Activated CD4-positive, alpha-beta T cell treated with anti-CD3 and anti-CD28 coated beads, Interleukin-2, amount 10 ng/mL, durations not matched to agents 7 days and 5 days (primary cell): ENCODE results near the gene HCN4. TPM values are rescaled to one million over a fixed set of nuclear protein-coding genes. Genes with fewer than 3 reads are reported as not detected.
"Not testable (repeated sequence)": the region's sequence is repeated elsewhere in the genome, so short reads cannot be mapped to it uniquely, and the experiment has no call there.

Experiments
- CTCF ChIA-PET: fragments of 350-600 bp; sonication (Branson Sonifier 250); formaldehyde crosslinking; loops from one replicate; lab custom pipeline; 2021; ENCODE audit warnings: antibody characterized with exemption; lab: Charles Lee
- POLR2A ChIA-PET: fragments of 350-600 bp; sonication (Branson Sonifier 250); formaldehyde crosslinking; loops from one replicate; lab custom pipeline; 2021; ENCODE audit warnings: antibody characterized with exemption; lab: Charles Lee
- DNase-seq: peaks from one replicate; pipeline ENCODE4 v3.0.0-alpha.2; 2020
- H3K27ac Mint-ChIP-seq: one replicate; pipeline ENCODE4 v1.8.0; 2021; ENCODE audit warnings: mild to moderate bottlenecking, moderate library complexity, mixed read lengths
- H3K27me3 Mint-ChIP-seq: one replicate; pipeline ENCODE4 v1.8.0; 2021; ENCODE audit warnings: mixed read lengths
- H3K36me3 Mint-ChIP-seq: one replicate; pipeline ENCODE4 v1.8.0; 2021; ENCODE audit warnings: low read depth, mixed read lengths
- H3K4me1 Mint-ChIP-seq: one replicate; pipeline ENCODE4 v1.8.0; 2021; ENCODE audit warnings: mixed read lengths
- H3K4me3 Mint-ChIP-seq: one replicate; pipeline ENCODE4 v1.8.0; 2021; ENCODE audit warnings: mild to moderate bottlenecking, moderate library complexity, mixed read lengths
- H3K9me3 Mint-ChIP-seq: one replicate; pipeline ENCODE4 v1.8.0; 2021; ENCODE audit warnings: mixed read lengths
- total RNA-seq, 2 experiments: library from RNA; stranded (reverse); gene quantifications; one replicate each; pipeline ENCODE4 v1.2.3, GENCODE V29; 2021

Gene HCN4
- not detected for total RNA-seq

GRCh38 chr15:73368301-73369136 is at the start of gene HCN4:
TSS of gene HCN4 (minus strand) at chr15:73368958. CDS start at chr15:73368270, 688 bp downstream.
- H3K4me3 Mint-ChIP-seq = no peak within 1 kb of the TSS

GRCh38 chr15:73414876-73415275 is 46.1 kb upstream of the HCN4 start:
- no peaks in the 10 kb centered on the region for H3K9me3 Mint-ChIP-seq
- no peaks in the 10 kb centered on the region for H3K4me1 Mint-ChIP-seq
- H3K4me3 Mint-ChIP-seq = no peak overlapping the region
- ChIA-PET CTCF (no interaction called here), POLR2A (no interaction called here)
- no peaks in the 10 kb centered on the region for H3K36me3 Mint-ChIP-seq
- H3K27ac Mint-ChIP-seq = no peak overlapping the region
- H3K27me3 Mint-ChIP-seq = peaks cover 5% of the 10 kb centered on the region
- DNase-seq = no peak

More at GRCh38 chr15:73368301-73369136, at the start of gene HCN4:
- Mint-ChIP-seq H3K27ac (no peak within 1 kb of the TSS), H3K4me1 (peaks cover 3% of the 10 kb centered on the region), H3K9me3 (no peaks in the 10 kb centered on the region), H3K36me3 (no peaks in the 10 kb centered on the region), H3K27me3 (peaks cover 55% of the 10 kb centered on the region)
- DNase-seq = no peak
- ChIA-PET POLR2A (no interaction called here), CTCF (no interaction called here)

DNA sequence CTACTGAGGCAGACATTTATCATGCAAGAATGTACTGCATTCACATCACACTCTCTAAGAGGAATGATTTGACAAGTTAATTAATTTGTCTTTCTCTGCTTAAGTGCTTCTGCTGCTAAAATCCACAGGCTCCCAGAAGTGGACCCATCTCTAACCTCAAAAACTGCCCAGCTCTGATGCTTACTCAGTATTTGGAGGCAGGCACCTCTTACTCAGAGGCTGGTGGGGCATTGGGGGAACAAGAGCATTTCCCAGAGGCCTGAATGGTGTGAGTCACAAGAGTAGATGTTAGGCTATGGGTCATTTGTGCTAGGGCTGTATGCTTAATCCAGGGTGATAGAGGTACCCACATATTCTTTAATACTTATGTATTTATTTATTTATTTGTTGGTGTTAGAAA is 34.4 kb upstream of the HCN4 start:
- no peaks in the 10 kb centered on the region for H3K36me3 Mint-ChIP-seq
- H3K4me3 Mint-ChIP-seq = no peak overlapping the region
- no peak overlapping the region for H3K27ac Mint-ChIP-seq
- DNase-seq = no peak
- no peaks in the 10 kb centered on the region for H3K4me1 Mint-ChIP-seq
- H3K9me3 Mint-ChIP-seq = no peaks in the 10 kb centered on the region
- H3K27me3 Mint-ChIP-seq = peaks cover 14% of the 10 kb centered on the region
- POLR2A ChIA-PET = no interaction called here
- CTCF ChIA-PET = no interaction called here

DNA sequence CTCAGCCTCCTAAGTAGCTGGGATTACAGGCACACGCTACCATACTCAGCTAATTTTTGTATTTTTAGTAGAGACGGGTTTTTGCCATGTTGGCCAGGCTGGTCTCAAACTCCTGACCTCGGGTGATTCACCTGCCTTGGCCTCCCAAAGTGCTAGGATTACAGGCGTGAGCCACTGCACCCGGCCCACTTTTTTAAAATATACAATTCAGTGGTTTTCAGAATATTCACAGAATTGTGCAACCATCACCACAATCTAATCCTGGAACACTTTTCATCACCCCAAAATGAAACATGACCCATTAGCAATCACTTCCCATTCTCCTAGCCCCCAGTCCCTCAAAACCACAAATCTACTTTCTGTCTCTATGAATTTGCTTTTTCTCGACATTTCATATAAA is 31.5 kb upstream of the HCN4 start:
- POLR2A ChIA-PET, H3K4me1 Mint-ChIP-seq, H3K27me3 Mint-ChIP-seq, H3K27ac Mint-ChIP-seq, H3K9me3 Mint-ChIP-seq, H3K4me3 Mint-ChIP-seq, DNase-seq, H3K36me3 Mint-ChIP-seq: not testable (repeated sequence)
- CTCF ChIA-PET = interaction anchor here (0.5 kb wide), 1 partner anchor 9 kb away, joined by 4 read pairs; no protein-coding TSS in a partner anchor

DNA sequence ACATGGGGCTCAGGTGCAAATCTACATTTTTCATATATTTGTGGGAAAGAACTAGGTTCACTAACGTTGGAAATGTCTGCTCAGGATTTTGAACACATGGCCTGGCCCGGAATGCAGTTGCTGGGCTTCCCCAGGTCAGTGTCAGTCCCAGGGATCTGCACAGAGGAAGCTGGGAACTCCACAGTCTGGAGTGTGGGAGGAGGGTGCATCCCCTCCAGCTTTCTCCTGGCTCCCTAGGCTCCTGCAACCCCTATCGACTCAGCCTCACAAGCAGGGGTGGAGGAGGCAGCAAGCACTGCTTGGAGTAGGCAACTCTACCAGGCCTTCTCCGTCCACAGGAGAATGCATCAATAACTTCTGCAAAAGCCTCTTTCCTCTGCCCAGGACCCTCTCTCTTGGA is 30.1 kb upstream of the HCN4 start:
- no peak overlapping the region for H3K27ac Mint-ChIP-seq
- peaks cover 6% of the 10 kb centered on the region for H3K27me3 Mint-ChIP-seq
- no peak for DNase-seq
- no peak overlapping the region for H3K4me3 Mint-ChIP-seq
- no peaks in the 10 kb centered on the region for H3K9me3 Mint-ChIP-seq
- no peaks in the 10 kb centered on the region for H3K4me1 Mint-ChIP-seq
- ChIA-PET POLR2A (no interaction called here), CTCF (no interaction called here)
- no peaks in the 10 kb centered on the region for H3K36me3 Mint-ChIP-seq

DNA sequence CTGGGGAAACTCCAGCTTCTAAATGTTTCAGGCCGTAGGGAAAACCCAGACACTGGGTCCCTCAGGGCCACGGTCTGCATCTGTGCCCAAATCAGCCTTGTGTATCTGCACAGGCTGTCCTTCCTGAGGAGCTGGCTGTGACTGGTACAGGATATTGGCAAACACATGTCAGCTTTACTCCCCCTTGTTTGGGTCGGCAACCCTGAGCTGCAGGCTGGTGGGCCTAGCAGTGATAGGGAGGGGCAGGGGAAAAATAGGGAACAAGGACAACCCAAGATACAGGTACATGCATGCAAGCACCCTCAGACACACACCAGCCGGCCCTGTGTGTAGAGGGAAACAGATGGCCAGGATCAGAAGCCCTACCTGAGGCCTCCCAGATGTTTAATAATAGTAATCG is 28.7 kb upstream of the HCN4 start:
- Mint-ChIP-seq H3K9me3 (no peaks in the 10 kb centered on the region), H3K4me1 (no peaks in the 10 kb centered on the region), H3K27me3 (peaks cover 3% of the 10 kb centered on the region), H3K36me3 (no peaks in the 10 kb centered on the region), H3K27ac (no peak overlapping the region), H3K4me3 (no peak overlapping the region)
- CTCF ChIA-PET = no interaction called here
- POLR2A ChIA-PET = no interaction called here
- DNase-seq = no peak

- POLR2A ChIA-PET = no interaction called here
- Mint-ChIP-seq H3K4me1 (no peaks in the 10 kb centered on the region), H3K36me3 (no peaks in the 10 kb centered on the region), H3K27me3 (peaks cover 3% of the 10 kb centered on the region), H3K9me3 (no peaks in the 10 kb centered on the region), H3K27ac (no peak overlapping the region), H3K4me3 (no peak overlapping the region)
- CTCF ChIA-PET = interaction anchor here (0.7 kb wide), 1 partner anchor 53 kb away, joined by 4 read pairs; no protein-coding TSS in a partner anchor
- DNase-seq = no peak
These were observed 26.9 kb upstream of the HCN4 start for GRCh38 chr15:73395671-73396070.

DNA sequence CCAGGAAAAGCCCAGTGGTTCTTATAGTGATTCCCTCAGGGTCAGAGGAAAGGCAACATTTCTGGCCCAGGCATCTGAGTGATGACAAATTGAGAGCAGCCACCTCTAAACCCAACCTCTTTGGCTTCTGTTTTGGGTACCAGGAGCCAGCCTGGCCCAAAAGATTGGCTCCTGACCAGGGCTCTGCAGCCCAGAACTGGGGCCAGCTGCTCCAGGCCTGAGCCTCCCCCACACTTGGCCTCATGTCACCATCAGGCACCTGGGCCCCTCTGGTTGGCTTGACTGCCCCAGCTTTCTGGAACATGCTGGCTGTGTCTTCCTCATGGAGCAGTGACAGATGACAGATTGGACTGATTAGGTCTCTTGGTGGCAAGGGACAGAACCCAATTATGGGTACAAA is 26.0 kb upstream of the HCN4 start:
- no peak overlapping the region for H3K4me3 Mint-ChIP-seq
- no peaks in the 10 kb centered on the region for H3K36me3 Mint-ChIP-seq
- DNase-seq = no peak
- peaks cover 3% of the 10 kb centered on the region for H3K27me3 Mint-ChIP-seq
- POLR2A ChIA-PET = no interaction called here
- CTCF ChIA-PET = no interaction called here
- no peaks in the 10 kb centered on the region for H3K4me1 Mint-ChIP-seq
- H3K9me3 Mint-ChIP-seq = no peaks in the 10 kb centered on the region
- H3K27ac Mint-ChIP-seq = no peak overlapping the region

DNA sequence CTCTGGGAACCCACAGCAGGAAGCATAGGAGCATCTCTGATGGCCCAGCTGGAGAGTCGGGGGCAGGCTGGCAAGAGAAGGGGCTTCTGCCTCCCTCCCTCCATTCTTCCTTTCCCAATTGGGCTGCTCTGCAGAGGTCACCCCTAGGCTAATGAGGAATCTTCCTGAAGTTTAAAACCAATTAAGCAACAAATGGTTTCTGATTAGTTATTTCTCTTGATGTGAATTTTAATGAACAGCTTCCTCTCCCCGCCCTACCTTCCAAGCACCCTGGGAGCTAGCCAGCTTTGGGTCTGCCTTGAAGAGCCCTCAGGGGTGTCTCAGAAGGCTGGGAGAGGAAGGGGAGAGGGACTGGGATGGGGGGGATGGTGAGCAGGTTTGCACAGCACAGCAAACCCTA is 24.6 kb upstream of the HCN4 start:
- DNase-seq = no peak
- ChIA-PET POLR2A (no interaction called here), CTCF (interaction anchor here (0.6 to 1.2 kb wide), 2 partner anchors 243 to 257 kb away, joined by 3 read pairs; no protein-coding TSS in a partner anchor)
- Mint-ChIP-seq H3K4me1 (no peaks in the 10 kb centered on the region), H3K36me3 (no peaks in the 10 kb centered on the region), H3K4me3 (no peak overlapping the region), H3K9me3 (no peaks in the 10 kb centered on the region), H3K27ac (no peak overlapping the region), H3K27me3 (peaks cover 3% of the 10 kb centered on the region)

- Mint-ChIP-seq H3K36me3 (no peaks in the 10 kb centered on the region), H3K27me3 (peaks cover 3% of the 10 kb centered on the region), H3K4me1 (no peaks in the 10 kb centered on the region), H3K9me3 (no peaks in the 10 kb centered on the region), H3K4me3 (no peak overlapping the region), H3K27ac (no peak overlapping the region)
- ChIA-PET CTCF (no interaction called here), POLR2A (no interaction called here)
- no peak for DNase-seq
These were observed 23.3 kb upstream of the HCN4 start for GRCh38 chr15:73392025-73392424.

GRCh38 chr15:73391128-73391872 is 22.5 kb upstream of the HCN4 start:
- Mint-ChIP-seq H3K27ac (no peak overlapping the region), H3K27me3 (peaks cover 3% of the 10 kb centered on the region), H3K9me3 (no peaks in the 10 kb centered on the region), H3K4me1 (no peaks in the 10 kb centered on the region), H3K4me3 (no peak overlapping the region), H3K36me3 (no peaks in the 10 kb centered on the region)
- POLR2A ChIA-PET = no interaction called here
- CTCF ChIA-PET = no interaction called here
- no peak for DNase-seq

DNA sequence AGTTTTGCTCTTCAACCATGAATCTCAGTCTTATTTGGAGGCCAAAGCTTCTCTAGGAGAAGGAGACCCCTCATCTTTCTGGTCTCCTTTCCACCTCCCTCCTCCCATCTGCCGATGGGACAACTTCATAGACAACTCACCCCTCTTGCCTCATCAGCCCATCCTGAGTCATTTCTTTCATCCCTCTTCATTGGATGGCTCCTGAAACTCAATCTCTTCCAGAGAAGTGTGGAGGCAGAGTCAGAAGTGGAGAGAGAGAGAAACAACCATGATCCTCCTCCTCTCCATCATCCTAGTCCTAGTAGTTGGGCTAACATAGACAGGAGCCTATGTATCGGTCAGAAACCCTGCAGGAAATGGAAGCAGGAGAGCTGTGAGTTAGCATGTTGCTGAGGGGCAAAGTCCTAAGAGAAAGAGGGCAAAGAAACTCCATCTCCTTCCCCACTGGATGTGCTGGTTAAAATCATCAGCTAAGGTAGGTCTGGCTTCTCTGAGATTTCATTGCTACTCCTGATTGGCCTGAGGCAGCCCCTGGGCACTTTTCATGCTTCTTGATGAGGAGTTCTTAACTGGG is 21.3 kb upstream of the HCN4 start:
- Mint-ChIP-seq H3K27me3 (peaks cover 7% of the 10 kb centered on the region), H3K4me1 (no peaks in the 10 kb centered on the region), H3K4me3 (no peak overlapping the region), H3K27ac (no peak overlapping the region), H3K36me3 (no peaks in the 10 kb centered on the region), H3K9me3 (no peaks in the 10 kb centered on the region)
- ChIA-PET CTCF (no interaction called here), POLR2A (no interaction called here)
- DNase-seq = no peak

- CTCF ChIA-PET = interaction anchor here (0.6 kb wide), 1 partner anchor 45 kb away, joined by 4 read pairs; no protein-coding TSS in a partner anchor
- H3K36me3 Mint-ChIP-seq = no peaks in the 10 kb centered on the region
- H3K27me3 Mint-ChIP-seq = peaks cover 8% of the 10 kb centered on the region
- POLR2A ChIA-PET = no interaction called here
- no peak overlapping the region for H3K27ac Mint-ChIP-seq
- H3K9me3 Mint-ChIP-seq = no peaks in the 10 kb centered on the region
- H3K4me3 Mint-ChIP-seq = no peak overlapping the region
- no peak for DNase-seq
- no peaks in the 10 kb centered on the region for H3K4me1 Mint-ChIP-seq
These were observed 20.8 kb upstream of the HCN4 start for GRCh38 chr15:73389539-73389938.
